H9 (cell line): Measurements from ENCODE around the gene TSEN15. TPM values are rescaled to one million over a fixed set of nuclear protein-coding genes. Genes with fewer than 3 reads are reported as not detected.

ENCODE experiments used
- DNase-seq: peaks from one replicate; pipeline ENCODE4 v3.0.0-alpha.2; 2017
- H2AFZ ChIP-seq: one replicate; pipeline ENCODE4 v1.6.1; 2013; ENCODE audit warnings: mild to moderate bottlenecking, low read length, control low read depth, moderate library complexity
- H2AK5ac ChIP-seq: 2 replicates; pipeline ENCODE4 v1.6.1; 2013; ENCODE audit warnings: low read length, control low read depth, mixed read lengths; ENCODE audit not compliant: insufficient read length
- H2BK120ac ChIP-seq: one replicate; pipeline ENCODE4 v1.6.1; 2013; ENCODE audit warnings: low read depth, mild to moderate bottlenecking, low read length, control low read depth, inconsistent platforms; ENCODE audit not compliant: poor library complexity, severe bottlenecking
- H2BK12ac ChIP-seq: 2 replicates; pipeline ENCODE4 v1.6.1; 2013; ENCODE audit warnings: low read length, control low read depth, mixed read lengths, low read depth; ENCODE audit not compliant: insufficient read length
- H2BK15ac ChIP-seq: 2 replicates; pipeline ENCODE4 v1.6.1; 2013; ENCODE audit warnings: low read depth, low read length, control low read depth
- H2BK20ac ChIP-seq: one replicate; pipeline ENCODE4 v1.6.1; 2013; ENCODE audit warnings: low read depth, mild to moderate bottlenecking, low read length, control low read depth, inconsistent platforms; ENCODE audit not compliant: poor library complexity, severe bottlenecking
- H2BK5ac ChIP-seq: 2 replicates; pipeline ENCODE4 v1.6.1; 2013; ENCODE audit warnings: low read length, control low read depth, mixed read lengths; ENCODE audit not compliant: insufficient read length
- H3K14ac ChIP-seq: 2 replicates; pipeline ENCODE4 v1.6.1; 2013; ENCODE audit warnings: low read length, control low read depth; ENCODE audit not compliant: insufficient read depth
- H3K18ac ChIP-seq: 2 replicates; pipeline ENCODE4 v1.6.1; 2013; ENCODE audit warnings: low read depth, mild to moderate bottlenecking, mixed read lengths, low read length, control low read depth; ENCODE audit not compliant: insufficient read length
- H3K23ac ChIP-seq: 2 replicates; pipeline ENCODE4 v1.6.1; 2013; ENCODE audit warnings: low read length, control low read depth, mixed read lengths, low read depth; ENCODE audit not compliant: insufficient read length
- H3K23me2 ChIP-seq: 2 replicates; pipeline ENCODE4 v1.6.1; 2013; ENCODE audit warnings: low read depth, mild to moderate bottlenecking, mixed read lengths, low read length, control low read depth; ENCODE audit not compliant: insufficient read length, poor library complexity, severe bottlenecking
- H3K27ac ChIP-seq: 2 replicates; pipeline ENCODE4 v1.5.1; 2013; ENCODE audit warnings: low read length, control low read depth, mixed read lengths, low read depth; ENCODE audit not compliant: insufficient read length
- H3K27me3 ChIP-seq: 2 replicates; pipeline ENCODE4 v1.6.1; 2013; ENCODE audit warnings: low read length, control low read depth, inconsistent platforms; ENCODE audit not compliant: insufficient read depth
- H3K4ac ChIP-seq: 2 replicates; pipeline ENCODE4 v1.6.1; 2013; ENCODE audit warnings: low read depth, mild to moderate bottlenecking, control low read depth, inconsistent platforms, low read length, moderate library complexity
- H3K4me1 ChIP-seq: 2 replicates; pipeline ENCODE4 v1.6.1; 2013; ENCODE audit warnings: low read length, control low read depth, inconsistent platforms; ENCODE audit not compliant: insufficient read depth
- H3K4me2 ChIP-seq: 2 replicates; pipeline ENCODE4 v1.6.1; 2013; ENCODE audit warnings: low read length, control low read depth, mixed read lengths; ENCODE audit not compliant: insufficient read length, insufficient read depth
- H3K56ac ChIP-seq: 2 replicates; pipeline ENCODE4 v1.6.1; 2013; ENCODE audit warnings: low read depth, mild to moderate bottlenecking, mixed read lengths, low read length, control low read depth; ENCODE audit not compliant: insufficient read length
- H3K79me1 ChIP-seq: 2 replicates; pipeline ENCODE4 v1.6.1; 2013; ENCODE audit warnings: low read depth, mild to moderate bottlenecking, moderate library complexity, low read length, control low read depth, inconsistent platforms; ENCODE audit not compliant: insufficient read depth, poor library complexity, severe bottlenecking
- H3K79me2 ChIP-seq: 2 replicates; pipeline ENCODE4 v1.6.1; 2013; ENCODE audit warnings: low read length, control low read depth, inconsistent platforms; ENCODE audit not compliant: insufficient read depth
- H3K9ac ChIP-seq: 2 replicates; pipeline ENCODE4 v1.6.1; 2013; ENCODE audit warnings: low read length, control low read depth, mixed read lengths; ENCODE audit not compliant: insufficient read length; ENCODE audit errors: extremely low read depth
- H3K9me3 ChIP-seq: one replicate; pipeline ENCODE4 v1.6.1; 2013; ENCODE audit warnings: low read depth, low read length, inconsistent platforms; ENCODE audit not compliant: control insufficient read depth
- H3T11ph ChIP-seq: one replicate; pipeline ENCODE4 v1.6.1; 2013; ENCODE audit warnings: mild to moderate bottlenecking, low read length, control low read depth, inconsistent platforms
- H4K20me1 ChIP-seq: one replicate; pipeline ENCODE4 v1.6.1; 2013; ENCODE audit not compliant: control insufficient read depth, insufficient read length, insufficient read depth
- H4K5ac ChIP-seq: 2 replicates; pipeline ENCODE4 v1.6.1; 2013; ENCODE audit warnings: low read depth, mild to moderate bottlenecking, mixed read lengths, low read length, control low read depth; ENCODE audit not compliant: insufficient read length
- H4K8ac ChIP-seq: replicated peaks from 2 replicates; pipeline ENCODE4 v1.6.1; 2013; ENCODE audit warnings: low read length, control low read depth, mixed read lengths, low read depth; ENCODE audit not compliant: insufficient read length
- H4K91ac ChIP-seq: 2 replicates; pipeline ENCODE4 v1.6.1; 2013; ENCODE audit warnings: low read depth, mild to moderate bottlenecking, moderate library complexity, mixed read lengths, low read length, control low read depth; ENCODE audit not compliant: insufficient read length
- H3K27ac Mint-ChIP-seq, 3 experiments: 2 replicates in 2 of 3; 3 replicates in 1 of 3; pipeline ENCODE4 v1.8.0; 2020 to 2021; ENCODE audit warnings: mixed read lengths in 3 of 3, mild to moderate bottlenecking in 1 of 3, moderate library complexity in 1 of 3
- H3K27me3 Mint-ChIP-seq: 2 replicates; pipeline ENCODE4 v1.8.0; 2021; ENCODE audit warnings: low read depth, mild to moderate bottlenecking, moderate library complexity, mixed read lengths
- H3K36me3 Mint-ChIP-seq, 3 experiments: 2 replicates in 2 of 3; 3 replicates in 1 of 3; pipeline ENCODE4 v1.8.0; 2020 to 2021; ENCODE audit warnings: low read depth in 3 of 3, mixed read lengths in 3 of 3; ENCODE audit not compliant: insufficient read depth in 1 of 3
- H3K4me1 Mint-ChIP-seq, 2 experiments: 2 replicates each; pipeline ENCODE4 v1.8.0; 2020; ENCODE audit warnings: mixed read lengths in 2 of 2
- H3K4me3 Mint-ChIP-seq, 2 experiments: 2 replicates in 1 of 2; 3 replicates in 1 of 2; pipeline ENCODE4 v1.8.0; 2020 to 2021; ENCODE audit warnings: mild to moderate bottlenecking in 2 of 2, mixed read lengths in 2 of 2, moderate library complexity in 1 of 2
- H3K9me3 Mint-ChIP-seq, 2 experiments: 2 replicates in 1 of 2; 3 replicates in 1 of 2; pipeline ENCODE4 v1.8.0; 2020; ENCODE audit warnings: mild to moderate bottlenecking in 2 of 2, mixed read lengths in 2 of 2, moderate library complexity in 1 of 2
- total RNA-seq: library from RNA; stranded (reverse); gene quantifications from 2 replicates; pipeline ENCODE4 v1.2.1, GENCODE V29; 2021
- TF ChIP-seq, protein P1 (sequence below): fragments of 200-600 bp; sonication (generic); conservative IDR thresholded peaks from 3 replicates; pipeline ENCODE4 v1.8.0; 2021; ENCODE audit warnings: antibody characterized with exemption, mild to moderate bottlenecking

TSEN15 gene
- total RNA-seq, 1 experiment from 2014 or later: 21.9 TPM

- no peaks in the 10 kb centered on the region for H3K79me1 ChIP-seq
- no peak overlapping the region for H3K23ac ChIP-seq
- H4K20me1 ChIP-seq: no peaks in the 10 kb centered on the region
- TF ChIP-seq, protein P1, sequence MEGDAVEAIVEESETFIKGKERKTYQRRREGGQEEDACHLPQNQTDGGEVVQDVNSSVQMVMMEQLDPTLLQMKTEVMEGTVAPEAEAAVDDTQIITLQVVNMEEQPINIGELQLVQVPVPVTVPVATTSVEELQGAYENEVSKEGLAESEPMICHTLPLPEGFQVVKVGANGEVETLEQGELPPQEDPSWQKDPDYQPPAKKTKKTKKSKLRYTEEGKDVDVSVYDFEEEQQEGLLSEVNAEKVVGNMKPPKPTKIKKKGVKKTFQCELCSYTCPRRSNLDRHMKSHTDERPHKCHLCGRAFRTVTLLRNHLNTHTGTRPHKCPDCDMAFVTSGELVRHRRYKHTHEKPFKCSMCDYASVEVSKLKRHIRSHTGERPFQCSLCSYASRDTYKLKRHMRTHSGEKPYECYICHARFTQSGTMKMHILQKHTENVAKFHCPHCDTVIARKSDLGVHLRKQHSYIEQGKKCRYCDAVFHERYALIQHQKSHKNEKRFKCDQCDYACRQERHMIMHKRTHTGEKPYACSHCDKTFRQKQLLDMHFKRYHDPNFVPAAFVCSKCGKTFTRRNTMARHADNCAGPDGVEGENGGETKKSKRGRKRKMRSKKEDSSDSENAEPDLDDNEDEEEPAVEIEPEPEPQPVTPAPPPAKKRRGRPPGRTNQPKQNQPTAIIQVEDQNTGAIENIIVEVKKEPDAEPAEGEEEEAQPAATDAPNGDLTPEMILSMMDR: no peak
- Mint-ChIP-seq H3K4me1 (no peaks in the 10 kb centered on the region), H3K27ac (no peak overlapping the region), H3K4me3 (no peak overlapping the region), H3K9me3 (peaks cover 0 to 4% of the 10 kb centered on the region in 2 experiments; a peak in 2 of 5 replicates), H3K36me3 (peaks cover 0 to 7% (median 0%) of the 10 kb centered on the region in 3 experiments; a peak in 3 of 7 replicates), H3K27me3 (no peaks in the 10 kb centered on the region)
- no peak overlapping the region for H4K5ac ChIP-seq
- DNase-seq: no peak
- H3K79me2 ChIP-seq: no peaks in the 10 kb centered on the region
- no peak overlapping the region for H3K27ac ChIP-seq
- H4K8ac ChIP-seq: no peak overlapping the region
- no peaks in the 10 kb centered on the region for H3K4me1 ChIP-seq
- no peaks in the 10 kb centered on the region for H3K23me2 ChIP-seq
- no peak overlapping the region for H2BK12ac ChIP-seq
- H2BK20ac ChIP-seq: no peak overlapping the region
- no peak overlapping the region for H3K4ac ChIP-seq
- H3K9ac ChIP-seq: no peak overlapping the region
- H3K9me3 ChIP-seq: no peaks in the 10 kb centered on the region
- no peak overlapping the region for H2AFZ ChIP-seq
- H3K27me3 ChIP-seq: no peaks in the 10 kb centered on the region
- no peak overlapping the region for H3K56ac ChIP-seq
- no peak overlapping the region for H3K14ac ChIP-seq
- H4K91ac ChIP-seq: no peak overlapping the region
- no peak overlapping the region for H3K4me2 ChIP-seq
- H2BK15ac ChIP-seq: no peak overlapping the region
- no peak overlapping the region for H2BK120ac ChIP-seq
- no peak overlapping the region for H2BK5ac ChIP-seq
- no peak overlapping the region for H3T11ph ChIP-seq
- no peak overlapping the region for H3K18ac ChIP-seq
- no peak overlapping the region for H2AK5ac ChIP-seq
Observed at GRCh38 chr1:184080309-184080708, 28.8 kb downstream of the TSEN15 start.
